Activated naive CD8-positive, alpha-beta T cell treated with anti-CD3 and anti-CD28 coated beads, Interleukin-2, amount 10 ng/mL, durations not matched to agents 7 days and 5 days (primary cell): ENCODE measurements around the gene PSMA7. TPM values are rescaled to one million over a fixed set of nuclear protein-coding genes. Genes with fewer than 3 reads are reported as not detected.
"Not testable (repeated sequence)": the region's sequence is repeated elsewhere in the genome, so short reads cannot be mapped to it uniquely, and the experiment has no call there.

Experiments
- ATAC-seq: fragments of 150-1000 bp; cut with Tn5 transposase; one replicate; pipeline ENCODE4 v1.10.0; 2021; ENCODE audit warnings: low read depth, moderate library complexity
- POLR2A ChIA-PET: fragments of 350-600 bp; sonication (Branson Sonifier 250); formaldehyde crosslinking; loops from one replicate; lab custom pipeline; 2021; ENCODE audit warnings: antibody characterized with exemption; lab: Charles Lee
- DNase-seq: peaks from one replicate; pipeline ENCODE4 v3.0.0; 2021
- H3K27ac Mint-ChIP-seq: one replicate; pipeline ENCODE4 v1.8.0; 2022; ENCODE audit warnings: mild to moderate bottlenecking, mixed read lengths
- H3K27me3 Mint-ChIP-seq: one replicate; pipeline ENCODE4 v1.8.0; 2022; ENCODE audit warnings: mild to moderate bottlenecking, moderate library complexity, mixed read lengths
- H3K36me3 Mint-ChIP-seq: one replicate; pipeline ENCODE4 v1.8.0; 2021; ENCODE audit warnings: mild to moderate bottlenecking, mixed read lengths
- H3K4me1 Mint-ChIP-seq: one replicate; pipeline ENCODE4 v1.8.0; 2021; ENCODE audit warnings: mixed read lengths
- H3K4me3 Mint-ChIP-seq: one replicate; pipeline ENCODE4 v1.8.0; 2022; ENCODE audit warnings: mild to moderate bottlenecking, moderate library complexity, mixed read lengths
- H3K9me3 Mint-ChIP-seq: one replicate; pipeline ENCODE4 v1.8.0; 2021; ENCODE audit warnings: mixed read lengths
- total RNA-seq, 2 experiments: library from RNA; stranded (reverse); gene quantifications; one replicate each; pipeline ENCODE4 v1.2.3, GENCODE V29; 2021

PSMA7 gene
- total RNA-seq, 2 experiments from 2014 or later, result 219 to 236 TPM

DNA sequence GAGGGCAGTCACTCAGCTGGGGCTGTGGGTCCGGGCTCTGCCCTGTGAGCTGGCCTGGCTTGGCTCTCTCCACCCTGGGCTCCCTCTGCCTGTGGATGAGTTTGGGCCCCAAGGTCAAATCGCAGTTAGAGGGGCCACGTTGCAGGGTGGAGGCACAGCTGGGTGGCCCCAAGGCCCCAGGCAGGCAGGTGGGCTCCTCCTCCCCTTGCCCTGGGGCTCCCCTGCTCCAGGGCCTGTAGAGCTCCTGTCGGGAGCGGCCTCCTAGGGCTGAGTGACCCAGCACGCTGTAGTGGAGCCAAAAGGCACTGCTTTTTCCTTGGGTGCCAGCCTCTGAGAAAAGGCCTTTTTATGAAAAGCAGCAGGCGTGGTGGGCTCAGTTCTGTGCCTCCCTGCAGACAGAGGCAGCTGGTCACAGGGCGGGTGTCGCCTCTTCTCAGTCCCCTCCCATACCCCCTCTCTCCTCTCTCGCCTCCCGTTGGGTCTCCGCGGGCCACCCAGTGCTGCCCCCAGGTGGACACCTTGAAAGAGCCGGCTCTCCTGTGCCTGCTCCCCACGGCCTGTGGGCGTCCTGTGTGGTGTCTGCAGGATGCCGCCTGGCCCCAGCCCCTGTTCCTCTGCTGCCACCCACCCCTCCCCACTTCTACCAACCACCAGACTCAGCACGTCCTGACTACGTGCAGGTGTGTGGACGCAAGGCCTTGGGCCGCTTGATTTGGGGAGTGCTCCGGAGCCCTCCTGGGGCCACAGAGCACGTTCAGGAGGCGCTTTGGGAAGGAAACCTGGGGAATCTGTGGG lies 13.6 kb upstream of the PSMA7 start:
- Mint-ChIP-seq H3K4me1 (peaks cover 5% of the 10 kb centered on the region), H3K36me3 (peaks cover 30% of the 10 kb centered on the region), H3K27ac (no peak overlapping the region), H3K9me3 (peaks cover 4% of the 10 kb centered on the region), H3K27me3 (no peaks in the 10 kb centered on the region), H3K4me3 (no peak overlapping the region)
- DNase-seq (peak; percentile 79), ATAC-seq (peak; percentile 88)
- POLR2A ChIA-PET, result no interaction called here

DNA sequence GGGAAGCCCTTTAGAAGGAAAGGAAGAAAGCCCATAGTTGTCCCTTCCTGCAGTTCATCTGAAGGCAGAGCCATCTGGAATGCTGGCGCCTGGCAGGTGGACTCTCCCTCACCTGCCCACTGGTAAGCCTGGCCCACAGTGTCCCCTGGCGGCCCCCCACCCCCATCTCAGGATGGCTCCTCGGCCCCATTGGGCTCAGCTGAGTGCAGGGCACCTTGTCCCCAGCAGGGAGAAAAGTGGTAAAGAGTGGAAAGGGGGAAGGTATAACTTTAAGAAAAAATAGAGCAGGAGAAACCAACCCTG lies 13.0 kb upstream of the PSMA7 start:
- no peaks in the 10 kb centered on the region for H3K27me3 Mint-ChIP-seq
- H3K4me1 Mint-ChIP-seq, result peaks cover 5% of the 10 kb centered on the region
- ATAC-seq (no peak), DNase-seq (no peak)
- POLR2A ChIA-PET, result no interaction called here
- H3K4me3 Mint-ChIP-seq, result no peak overlapping the region
- H3K9me3 Mint-ChIP-seq, result peaks cover 4% of the 10 kb centered on the region
- no peak overlapping the region for H3K27ac Mint-ChIP-seq
- peaks cover 30% of the 10 kb centered on the region for H3K36me3 Mint-ChIP-seq

DNA sequence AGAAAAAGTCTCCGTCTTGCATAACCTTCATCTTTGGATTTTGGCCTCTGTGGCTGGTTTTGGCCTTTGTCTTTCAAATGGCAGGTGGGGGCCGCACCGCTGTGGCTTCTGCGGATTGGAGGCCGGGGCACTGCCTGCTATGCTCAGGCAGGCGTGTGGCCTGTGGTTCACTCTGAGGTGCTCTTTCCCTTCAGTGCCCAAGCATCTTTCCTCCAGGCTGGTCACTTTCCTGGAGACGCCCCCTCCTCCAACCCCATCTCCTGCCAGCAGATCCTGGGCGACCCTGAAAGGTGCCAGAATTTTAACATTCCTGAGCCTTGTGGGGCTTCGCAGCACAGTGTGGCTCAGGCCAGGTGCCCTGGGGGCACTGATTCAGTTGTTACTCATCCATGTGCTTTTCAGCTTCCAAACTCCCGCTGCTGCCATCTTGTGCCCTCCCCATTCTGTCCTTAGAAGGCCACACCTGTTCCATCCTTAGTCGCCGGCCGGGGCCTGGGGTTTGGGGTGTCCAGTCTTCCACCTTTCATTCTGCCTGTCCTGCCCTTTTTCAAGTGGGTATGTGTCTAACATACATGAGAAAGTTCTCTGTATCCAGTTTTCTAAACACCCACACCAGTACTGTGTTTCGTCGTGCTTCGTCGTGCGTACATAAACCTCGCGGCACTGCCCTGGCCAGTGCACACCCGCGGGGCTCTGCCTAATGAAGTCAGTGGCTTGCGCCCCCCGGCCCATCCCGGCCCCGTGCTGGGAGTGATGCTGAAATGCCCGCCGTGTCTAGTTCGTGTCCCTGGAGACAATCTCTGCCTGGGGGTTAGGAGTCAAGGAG lies 12.4 kb upstream of the PSMA7 start:
- Mint-ChIP-seq H3K36me3 (peaks cover 30% of the 10 kb centered on the region), H3K4me3 (no peak overlapping the region), H3K9me3 (peaks cover 4% of the 10 kb centered on the region), H3K27me3 (no peaks in the 10 kb centered on the region), H3K4me1 (peaks cover 5% of the 10 kb centered on the region), H3K27ac (no peak overlapping the region)
- ATAC-seq (no peak), DNase-seq (no peak)
- POLR2A ChIA-PET, result no interaction called here

DNA sequence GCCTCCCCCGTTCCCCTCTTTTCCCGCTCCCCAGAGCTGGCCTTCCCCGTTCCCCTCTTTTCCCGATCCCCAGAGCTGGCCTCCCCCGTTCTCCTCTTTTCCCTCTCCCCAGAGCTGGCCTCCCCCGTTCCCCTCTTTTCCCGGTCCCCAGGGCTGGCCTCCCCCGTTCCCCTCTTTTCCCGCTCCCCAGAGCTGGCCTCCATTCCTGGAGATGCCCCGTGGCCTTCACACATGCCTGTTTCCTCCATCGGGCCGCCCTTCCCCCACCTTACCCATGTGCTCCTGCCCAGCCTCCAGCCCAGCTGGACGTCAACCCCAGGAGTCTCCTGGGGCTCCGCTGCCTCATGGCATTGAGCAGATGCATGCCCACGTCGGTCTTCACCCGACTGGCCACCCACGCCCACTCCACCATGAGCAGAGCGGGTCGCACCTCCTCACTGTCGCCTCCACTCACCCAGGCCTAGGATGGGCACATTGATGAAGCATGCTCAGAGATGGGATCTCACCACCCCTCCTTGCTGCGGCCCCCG lies 8.7 kb upstream of the PSMA7 start:
- H3K4me1 Mint-ChIP-seq, result peaks cover 2% of the 10 kb centered on the region
- H3K27ac Mint-ChIP-seq, result no peak overlapping the region
- POLR2A ChIA-PET, result no interaction called here
- H3K36me3 Mint-ChIP-seq, result peaks cover 30% of the 10 kb centered on the region
- H3K9me3 Mint-ChIP-seq, result peaks cover 4% of the 10 kb centered on the region
- H3K4me3 Mint-ChIP-seq, result no peak overlapping the region
- DNase-seq (no peak), ATAC-seq (no peak)
- no peaks in the 10 kb centered on the region for H3K27me3 Mint-ChIP-seq

DNA sequence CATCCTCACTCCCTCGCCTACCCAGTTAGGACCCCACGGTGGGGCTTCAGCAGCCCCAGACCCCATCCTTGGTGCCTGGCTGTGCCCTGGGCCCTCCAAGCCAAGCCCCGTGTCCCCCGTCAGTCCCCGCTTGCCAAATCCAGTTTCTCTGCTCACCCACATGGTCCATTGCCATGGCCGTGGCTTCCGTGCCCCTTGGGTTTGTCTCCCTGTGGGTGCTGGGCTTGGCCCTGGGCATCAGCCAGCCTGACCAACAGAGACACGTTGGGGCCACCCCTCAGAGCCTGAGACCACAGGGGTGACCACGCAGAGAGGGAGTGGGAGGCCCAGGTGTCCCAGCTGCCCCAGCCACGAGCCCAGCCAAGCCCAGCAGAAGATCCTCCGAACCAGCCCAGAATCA lies 8.0 kb upstream of the PSMA7 start:
- Mint-ChIP-seq H3K36me3 (peaks cover 30% of the 10 kb centered on the region), H3K4me1 (peaks cover 2% of the 10 kb centered on the region), H3K4me3 (no peak overlapping the region), H3K9me3 (peaks cover 4% of the 10 kb centered on the region), H3K27me3 (no peaks in the 10 kb centered on the region), H3K27ac (no peak overlapping the region)
- DNase-seq (no peak), ATAC-seq (no peak)
- POLR2A ChIA-PET, result interaction anchor here (0.6 kb wide), 1 partner anchor 29 kb away, joined by 3 read pairs; the partner anchor contains the start of gene LSM14B

DNA sequence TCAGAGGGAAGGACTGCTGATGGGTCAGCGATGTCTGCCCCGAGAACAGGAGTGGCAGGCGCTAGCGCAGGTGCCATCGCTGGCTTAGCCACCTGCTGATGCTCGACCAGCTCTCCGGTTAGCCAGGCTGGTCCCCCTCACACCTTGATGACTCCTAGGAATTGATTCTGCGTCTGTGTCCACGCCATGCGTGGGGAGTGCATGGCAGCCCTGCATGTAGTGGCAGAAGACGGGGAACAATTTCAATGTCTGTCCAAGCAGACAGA lies 7.0 kb upstream of the PSMA7 start:
- H3K27me3 Mint-ChIP-seq, result no peaks in the 10 kb centered on the region
- H3K4me3 Mint-ChIP-seq, result no peak overlapping the region
- H3K27ac Mint-ChIP-seq, result no peak overlapping the region
- peaks cover 4% of the 10 kb centered on the region for H3K9me3 Mint-ChIP-seq
- peaks cover 5% of the 10 kb centered on the region for H3K4me1 Mint-ChIP-seq
- no peak for ATAC-seq
- H3K36me3 Mint-ChIP-seq, result peaks cover 29% of the 10 kb centered on the region
- POLR2A ChIA-PET, result no interaction called here
- DNase-seq, result no peak

DNA sequence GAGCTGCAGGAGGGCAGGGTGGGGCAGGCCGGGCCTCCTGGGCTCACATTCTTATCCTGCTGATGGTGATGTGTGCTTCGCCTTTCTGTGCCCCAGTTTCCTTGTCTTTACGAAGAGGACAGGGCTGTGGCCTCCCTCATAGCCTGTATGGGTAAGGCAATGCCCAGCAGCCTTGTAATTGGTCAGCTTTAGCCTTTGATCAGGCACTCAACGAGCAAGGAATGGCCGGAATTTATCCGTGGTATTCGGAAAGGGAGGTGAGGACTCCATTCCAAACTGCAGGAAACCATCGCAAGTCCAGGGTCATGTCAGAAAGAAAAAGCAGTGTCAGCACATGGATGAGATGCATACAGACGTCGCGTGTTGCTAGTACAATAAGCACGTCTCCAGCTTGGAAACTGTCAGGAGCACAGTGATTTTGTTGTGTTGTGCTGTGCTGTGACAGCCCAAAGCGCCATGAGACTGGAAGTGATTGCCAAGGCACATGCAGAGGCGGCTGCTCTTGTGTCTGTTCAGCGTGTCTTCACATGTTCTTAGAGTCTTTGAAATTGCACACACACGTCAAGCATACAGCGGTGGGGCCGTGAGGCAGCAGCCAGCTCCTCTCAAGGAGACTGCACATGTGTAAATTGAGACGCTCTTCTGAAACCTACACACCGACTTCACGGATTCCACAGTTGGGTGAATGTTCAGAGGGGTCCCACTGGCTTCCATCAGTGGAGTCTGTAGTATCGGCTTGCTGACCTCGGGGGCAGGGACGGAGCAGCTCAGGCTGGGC lies 6.5 kb upstream of the PSMA7 start:
- POLR2A ChIA-PET, result no interaction called here
- Mint-ChIP-seq H3K27me3 (no peaks in the 10 kb centered on the region), H3K4me3 (no peak overlapping the region)

DNA sequence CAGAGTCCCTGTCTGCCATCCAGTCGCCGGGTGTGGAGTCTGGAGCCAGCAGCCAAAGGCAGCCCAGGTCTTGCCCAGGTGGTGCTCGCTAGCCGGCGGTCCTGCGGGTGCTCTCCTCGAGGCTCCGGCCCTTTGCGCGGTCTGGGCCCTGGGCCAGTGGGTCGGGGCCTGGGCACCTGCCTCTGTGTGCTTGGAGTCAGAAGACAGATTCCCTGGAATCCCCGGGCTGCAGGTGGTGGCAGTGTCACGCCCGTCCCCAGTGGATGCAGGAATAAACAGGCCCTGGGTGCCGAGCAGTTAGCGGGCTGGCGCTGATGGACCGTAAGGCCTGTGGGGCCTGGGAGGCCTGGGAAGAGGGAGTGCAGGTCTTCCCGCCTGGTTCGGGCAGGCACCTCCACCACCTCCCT lies 5.7 kb upstream of the PSMA7 start:
- Mint-ChIP-seq H3K27me3 (no peaks in the 10 kb centered on the region), H3K4me1 (peaks cover 13% of the 10 kb centered on the region), H3K27ac (no peak overlapping the region), H3K36me3 (peaks cover 22% of the 10 kb centered on the region), H3K9me3 (peaks cover 4% of the 10 kb centered on the region), H3K4me3 (no peak overlapping the region)
- POLR2A ChIA-PET, result no interaction called here
- ATAC-seq (no peak), DNase-seq (no peak)

More for the DNA sequence above, 6.5 kb upstream of the PSMA7 start:
- H3K36me3 Mint-ChIP-seq, result peaks cover 28% of the 10 kb centered on the region
- H3K27ac Mint-ChIP-seq, result no peak overlapping the region
- H3K4me1 Mint-ChIP-seq, result peaks cover 10% of the 10 kb centered on the region
- ATAC-seq (no peak), DNase-seq (no peak)
- peaks cover 4% of the 10 kb centered on the region for H3K9me3 Mint-ChIP-seq

DNA sequence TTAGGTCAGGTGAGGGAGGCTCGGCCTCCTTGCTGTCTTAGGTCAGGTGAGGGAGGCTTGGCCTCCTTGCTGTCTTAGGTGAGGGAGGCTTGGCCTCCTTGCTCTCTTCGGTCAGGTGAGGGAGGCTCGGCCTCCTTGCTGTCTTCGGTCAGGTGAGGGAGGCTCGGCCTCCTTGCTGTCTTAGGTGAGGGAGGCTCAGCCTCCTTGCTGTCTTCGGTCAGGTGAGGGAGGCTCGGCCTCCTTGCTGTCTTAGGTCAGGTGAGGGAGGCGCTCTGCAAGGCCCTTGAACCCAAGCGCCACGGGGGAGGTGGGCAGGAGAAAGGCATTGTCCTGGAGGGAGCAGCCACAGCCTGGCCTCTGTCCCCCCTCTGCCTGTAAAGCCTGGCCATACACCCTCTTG lies 5.2 kb upstream of the PSMA7 start:
- H3K4me3 Mint-ChIP-seq, H3K27me3 Mint-ChIP-seq, ATAC-seq, POLR2A ChIA-PET, DNase-seq, H3K27ac Mint-ChIP-seq, H3K9me3 Mint-ChIP-seq: not testable (repeated sequence)
- H3K36me3 Mint-ChIP-seq, result peaks cover 16% of the 10 kb centered on the region
- peaks cover 13% of the 10 kb centered on the region for H3K4me1 Mint-ChIP-seq

DNA sequence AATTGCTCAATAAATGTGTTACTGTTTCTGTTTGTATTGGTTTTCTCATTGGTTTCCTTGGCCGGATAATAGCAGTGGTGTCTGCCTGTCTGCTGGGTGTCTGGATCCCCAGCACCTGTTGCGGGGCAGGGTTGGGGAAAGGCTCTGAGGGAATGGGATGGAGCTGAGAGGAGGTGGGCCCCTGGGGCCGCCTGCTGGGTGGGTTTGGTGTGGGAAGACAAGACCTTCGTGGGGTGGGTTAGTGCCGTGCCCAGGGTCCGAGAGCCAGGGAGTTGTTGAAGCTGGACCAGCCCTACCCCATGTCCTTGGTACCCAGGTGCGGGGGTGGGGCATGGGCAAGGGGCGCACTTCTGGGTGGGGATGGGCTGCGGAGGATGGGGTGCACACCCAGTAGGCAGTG lies 4.3 kb upstream of the PSMA7 start:
- Mint-ChIP-seq H3K4me3 (no peak overlapping the region), H3K4me1 (peaks cover 13% of the 10 kb centered on the region), H3K27me3 (no peaks in the 10 kb centered on the region), H3K36me3 (peaks cover 11% of the 10 kb centered on the region), H3K27ac (no peak overlapping the region), H3K9me3 (no peaks in the 10 kb centered on the region)
- POLR2A ChIA-PET, result no interaction called here
- DNase-seq (no peak), ATAC-seq (no peak)

DNA sequence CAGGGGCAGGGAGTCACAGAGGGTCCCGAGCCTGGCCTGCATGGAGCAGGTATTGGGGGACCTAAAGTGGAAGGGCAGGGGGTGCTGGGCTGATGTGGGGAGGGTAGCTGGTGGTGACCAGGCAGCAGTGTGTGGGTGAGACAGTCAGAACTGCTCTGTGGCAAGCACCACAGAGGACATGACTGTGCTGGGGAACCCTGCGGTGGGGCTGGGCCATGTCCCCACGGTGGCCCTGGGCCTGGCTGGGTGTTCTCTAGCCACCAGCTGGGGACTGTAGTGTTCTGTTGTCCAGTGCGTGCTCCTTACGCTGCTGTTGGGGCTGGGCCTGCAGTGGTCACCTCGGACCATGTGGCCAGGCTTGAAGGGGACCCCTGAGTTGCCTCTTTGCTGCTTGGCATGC lies 3.9 kb upstream of the PSMA7 start:
- Mint-ChIP-seq H3K4me3 (no peak overlapping the region), H3K27me3 (no peaks in the 10 kb centered on the region), H3K36me3 (peaks cover 7% of the 10 kb centered on the region), H3K4me1 (peaks cover 15% of the 10 kb centered on the region), H3K9me3 (no peaks in the 10 kb centered on the region), H3K27ac (no peak overlapping the region)
- DNase-seq, result no peak
- POLR2A ChIA-PET, result no interaction called here
- no peak for ATAC-seq

DNA sequence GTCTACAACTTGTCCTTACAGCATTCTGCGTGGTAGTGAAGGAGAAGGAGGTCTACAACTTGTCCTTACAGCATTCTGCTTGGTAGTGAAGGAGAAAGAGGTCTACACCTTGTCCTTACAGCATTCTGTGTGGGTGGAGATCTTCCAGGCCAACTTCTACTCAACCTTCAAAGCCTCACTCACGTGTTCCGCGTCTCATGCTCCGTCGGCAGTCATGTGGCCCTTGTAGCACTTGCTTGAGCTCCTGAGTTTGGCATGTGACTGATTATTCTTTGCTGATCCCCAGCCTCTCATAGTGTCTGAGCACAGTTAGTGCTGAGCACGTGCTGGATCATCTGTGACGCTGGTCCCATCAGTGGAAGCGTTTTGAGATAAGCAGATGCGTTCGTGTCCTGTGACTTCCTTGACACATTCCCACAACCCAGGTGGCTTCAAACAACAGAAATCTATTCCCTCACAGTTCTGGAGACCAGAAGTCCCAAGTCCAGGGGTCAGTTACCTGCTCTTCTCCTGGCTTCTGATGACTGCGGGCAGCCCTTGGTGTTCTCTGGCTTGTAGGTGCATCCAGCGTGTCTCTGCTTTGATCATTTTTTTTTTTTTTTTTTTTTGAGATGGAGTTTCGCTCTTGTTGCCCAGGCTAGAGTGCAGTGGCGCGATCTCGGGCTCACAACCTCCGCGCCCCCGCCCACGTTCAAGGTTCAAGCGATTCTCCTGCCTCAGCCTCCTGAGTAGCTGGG lies 3.0 kb upstream of the PSMA7 start:
- Mint-ChIP-seq H3K4me1 (peaks cover 24% of the 10 kb centered on the region), H3K9me3 (no peaks in the 10 kb centered on the region), H3K27me3 (no peaks in the 10 kb centered on the region), H3K4me3 (no peak overlapping the region), H3K36me3 (peaks cover 3% of the 10 kb centered on the region), H3K27ac (no peak overlapping the region)
- ATAC-seq, result no peak
- POLR2A ChIA-PET, result no interaction called here
- no peak for DNase-seq

DNA sequence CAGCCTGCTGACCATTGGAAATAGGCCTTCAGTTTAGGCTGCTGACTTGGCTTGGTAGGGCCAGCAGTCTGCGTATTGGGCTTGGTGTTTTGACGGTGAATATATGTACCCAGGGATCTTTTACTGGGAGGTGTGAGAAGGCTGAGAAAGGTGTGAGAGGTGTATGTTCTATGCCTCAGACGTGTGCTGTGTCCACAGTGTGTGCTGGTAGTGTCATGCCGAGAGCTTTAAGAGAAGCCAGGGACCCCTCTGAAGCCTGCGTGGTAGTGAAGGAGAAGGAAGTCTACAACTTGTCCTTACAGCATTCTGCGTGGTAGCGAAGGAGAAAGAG lies 2.5 kb upstream of the PSMA7 start:
- no peak overlapping the region for H3K27ac Mint-ChIP-seq
- POLR2A ChIA-PET, result interaction anchor here (0.9 kb wide), 1 partner anchor 11 kb away, joined by 3 read pairs; no protein-coding TSS in a partner anchor
- H3K36me3 Mint-ChIP-seq, result peaks cover 3% of the 10 kb centered on the region
- no peak overlapping the region for H3K4me3 Mint-ChIP-seq
- peaks cover 29% of the 10 kb centered on the region for H3K4me1 Mint-ChIP-seq
- H3K27me3 Mint-ChIP-seq, result no peaks in the 10 kb centered on the region
- ATAC-seq (no peak), DNase-seq (no peak)
- no peaks in the 10 kb centered on the region for H3K9me3 Mint-ChIP-seq
